GM10248 (cell line): ENCODE data around the gene RNF38.
A peak's percentile ranks its signal among the peaks of the same experiment; 100 is the strongest.
"Not testable (repeated sequence)": the region's sequence is repeated elsewhere in the genome, so short reads cannot be mapped to it uniquely, and the experiment has no call there.

Experiments
- CTCF ChIA-PET: fragments of 300-600 bp; sonication (Branson Sonifier 250); formaldehyde crosslinking; extraction: SDS; loops from one replicate; lab custom pipeline; 2021; ENCODE audit warnings: antibody characterized with exemption; lab: Yijun Ruan, JAX
- POLR2A ChIA-PET: fragments of 350-650 bp; sonication (Branson Sonifier 250); formaldehyde crosslinking; extraction: SDS; loops from one replicate; lab custom pipeline; 2020; ENCODE audit warnings: antibody characterized with exemption; lab: Yijun Ruan, JAX
- DNase-seq: peaks from one replicate; pipeline ENCODE4 v3.0.0; 2012; ENCODE audit errors: extremely low spot score
- CTCF ChIP-seq: IDR thresholded peaks from 2 replicates; pipeline ENCODE4 v1.5.1; 2012; ENCODE audit warnings: mild to moderate bottlenecking, low read depth; ENCODE audit errors: extremely low read depth, missing control alignments, control extremely low read depth

Gene RNF38

GRCh38 chr9:36400332-36401163 is 479 bp upstream of the RNF38 start:
- ChIA-PET POLR2A (interaction anchor here (0.9 to 1.1 kb wide), 3 partner anchors 18 to 187 kb away, joined by 3 to 7 read pairs (median 4); no protein-coding TSS in a partner anchor), CTCF (interaction anchor here (1.2 to 2.2 kb wide), 2 partner anchors 11 to 50 kb away, joined by 3 to 6 read pairs; no protein-coding TSS in a partner anchor)
- peak; percentile 22 for TF ChIP-seq CTCF
- peak; percentile 95 for DNase-seq

- DNase-seq: no peak
- CTCF ChIA-PET: interaction anchor here (2.2 kb wide), 1 partner anchor 9 kb away, joined by 6 read pairs; no protein-coding TSS in a partner anchor
- TF ChIP-seq CTCF: no peak
- POLR2A ChIA-PET: no interaction called here
Observed at GRCh38 chr9:36398745-36399144, 1.3 kb downstream of the RNF38 start.

GRCh38 chr9:36396985-36397384 is 3.1 kb downstream of the RNF38 start:
- ChIA-PET POLR2A (no interaction called here), CTCF (interaction anchor here (2.9 kb wide), 1 partner anchor 10 kb away, joined by 12 read pairs; no protein-coding TSS in a partner anchor)
- no peak for TF ChIP-seq CTCF
- no peak for DNase-seq

GRCh38 chr9:36392489-36392888 is 7.6 kb downstream of the RNF38 start:
- no peak for TF ChIP-seq CTCF
- ChIA-PET CTCF (interaction anchor here (0.9 to 2.4 kb wide), 6 partner anchors 8 to 164 kb away, joined by 3 to 16 read pairs (median 4); no protein-coding TSS in a partner anchor), POLR2A (no interaction called here)
- no peak for DNase-seq

- TF ChIP-seq CTCF: no peak
- DNase-seq: no peak
- CTCF ChIA-PET: interaction anchor here (1.1 to 1.5 kb wide), 3 partner anchors 10 to 20 kb away, joined by 3 to 6 read pairs (median 5); partner anchors contain the start of gene RNF38
- POLR2A ChIA-PET: interaction anchor here (0.7 kb wide), 1 partner anchor 12 kb away, joined by 5 read pairs; no protein-coding TSS in a partner anchor
Observed at GRCh38 chr9:36389590-36389989, 10.5 kb downstream of the RNF38 start.

GRCh38 chr9:36386396-36386965 is 13.6 kb downstream of the RNF38 start:
- POLR2A ChIA-PET, DNase-seq: not testable (repeated sequence)
- CTCF ChIA-PET: interaction anchor here (1.0 kb wide), 1 partner anchor 20 kb away, joined by 5 read pairs; no protein-coding TSS in a partner anchor
